AG10803 (cell line): ENCODE measurements around the gene KDM4F.
"Not testable (repeated sequence)": the region's sequence is repeated elsewhere in the genome, so short reads cannot be mapped to it uniquely, and the experiment has no call there.

Source experiments
- DNase-seq: peaks from one replicate; pipeline ENCODE4 v3.0.0; 2010; ENCODE audit warnings: low read depth
- H3K4me3 ChIP-seq: 2 replicates; pipeline ENCODE4 v1.5.1; 2011; ENCODE audit warnings: mild to moderate bottlenecking, low read length, control low read depth
- CTCF ChIP-seq: conservative IDR thresholded peaks from 2 replicates; pipeline ENCODE4 v1.5.1; 2011; ENCODE audit warnings: mild to moderate bottlenecking, low read length, control low read depth, inconsistent platforms

Gene KDM4F

GRCh38 chr11:95028357-95028756 is 20.9 kb upstream of the KDM4F start:
- DNase-seq: no peak
- no peak for TF ChIP-seq CTCF
- H3K4me3 ChIP-seq: no peak overlapping the region

GRCh38 chr11:95033051-95033450 is 16.2 kb upstream of the KDM4F start:
- no peak overlapping the region for H3K4me3 ChIP-seq
- TF ChIP-seq CTCF: no peak
- DNase-seq: no peak

DNA sequence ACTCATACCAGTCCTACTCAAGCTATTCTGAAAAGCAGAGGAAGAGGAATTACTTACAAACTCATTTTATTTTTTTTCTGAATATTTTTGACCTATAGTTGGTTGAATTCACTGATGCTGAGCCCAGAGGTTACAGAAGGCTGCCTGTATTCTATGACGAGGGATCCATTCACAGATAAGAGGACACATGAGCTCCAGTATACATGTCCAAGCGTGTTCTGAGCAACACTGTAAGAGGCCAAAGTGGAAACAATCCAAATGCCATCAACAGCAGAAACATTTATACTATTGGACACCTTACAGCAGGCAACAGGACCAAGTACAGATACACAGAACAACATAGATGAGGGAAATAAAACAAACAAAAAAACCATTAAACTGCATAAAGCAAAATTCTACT is 13.9 kb upstream of the KDM4F start:
- no peak overlapping the region for H3K4me3 ChIP-seq
- no peak for TF ChIP-seq CTCF
- DNase-seq: no peak

DNA sequence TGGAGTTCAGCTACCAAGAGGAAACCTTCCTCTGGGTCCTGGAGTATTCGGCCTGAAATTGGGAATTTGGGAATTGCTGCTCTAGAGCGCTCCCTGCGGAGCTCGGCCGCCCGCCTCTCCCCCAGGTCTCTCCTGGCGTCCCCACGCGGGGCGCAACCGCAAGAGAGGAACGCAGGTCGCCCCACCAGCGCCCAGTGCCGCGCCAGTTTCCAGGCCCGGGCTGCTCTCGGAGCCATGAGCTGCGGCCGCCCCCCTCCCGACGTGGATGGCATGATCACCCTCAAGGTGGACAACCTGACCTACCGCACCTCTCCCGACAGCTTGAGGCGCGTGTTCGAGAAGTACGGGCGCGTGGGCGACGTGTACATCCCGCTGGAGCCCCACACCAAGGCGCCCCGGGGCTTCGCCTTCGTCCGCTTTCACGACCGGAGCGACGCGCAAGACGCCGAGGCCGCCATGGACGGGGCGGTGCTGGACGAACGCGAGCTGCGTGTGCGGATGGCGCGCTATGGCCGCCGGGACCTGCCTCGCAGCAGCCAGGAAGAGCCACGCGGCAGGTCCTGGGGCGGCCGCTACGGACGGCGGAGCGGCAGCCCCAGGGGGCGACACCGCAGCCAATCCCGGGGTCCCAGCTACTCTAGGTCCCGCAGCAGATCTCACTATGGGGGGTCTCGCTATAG is 11.7 kb upstream of the KDM4F start:
- DNase-seq: not testable (repeated sequence)
- peak overlapping the region; percentile 33 for H3K4me3 ChIP-seq

DNA sequence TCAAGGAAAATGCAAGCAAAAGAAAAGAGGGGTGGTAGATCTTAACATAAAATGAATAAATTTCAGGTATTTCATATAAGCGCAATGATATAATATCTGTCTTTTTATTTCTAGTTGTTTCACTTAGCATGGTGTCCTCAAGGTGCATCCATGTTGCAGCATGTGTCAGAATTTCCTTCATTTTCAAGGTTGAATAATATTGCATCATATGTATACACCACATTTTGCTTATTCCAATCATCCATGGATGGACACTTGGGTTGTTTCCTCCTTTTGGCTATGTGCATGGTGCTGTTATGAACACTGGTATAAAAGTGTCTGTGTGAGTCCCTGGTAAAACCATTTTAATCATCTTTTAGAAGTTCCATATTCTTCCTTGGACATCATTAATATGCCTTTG is 7.0 kb upstream of the KDM4F start:
- TF ChIP-seq CTCF: no peak
- DNase-seq: no peak
- no peak overlapping the region for H3K4me3 ChIP-seq

DNA sequence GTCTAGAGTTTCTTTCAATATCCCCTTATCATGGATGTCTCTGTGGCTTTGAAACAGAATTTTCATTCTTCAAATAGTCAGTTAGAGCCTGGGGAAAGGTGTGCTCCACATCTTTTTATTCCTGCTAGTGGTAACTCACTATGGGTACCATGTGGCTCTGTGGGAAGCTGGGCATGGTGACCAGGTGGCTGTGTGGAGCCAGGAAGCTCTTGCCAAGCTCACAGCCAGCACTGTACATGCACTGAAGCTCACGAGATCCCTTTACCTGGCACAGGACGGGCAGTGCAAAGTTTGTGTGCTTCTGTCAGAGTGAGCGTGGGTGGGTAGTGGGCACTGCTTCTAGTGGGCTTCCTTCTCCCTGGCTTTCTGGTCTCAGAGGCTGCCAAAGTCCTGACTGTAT is 6.3 kb upstream of the KDM4F start:
- TF ChIP-seq CTCF: no peak
- H3K4me3 ChIP-seq: no peak overlapping the region
- no peak for DNase-seq

GRCh38 chr11:95044010-95044409 is 5.2 kb upstream of the KDM4F start:
- TF ChIP-seq CTCF: no peak
- no peak for DNase-seq
- H3K4me3 ChIP-seq: no peak overlapping the region

GRCh38 chr11:95045812-95046211 is 3.4 kb upstream of the KDM4F start:
- no peak overlapping the region for H3K4me3 ChIP-seq
- TF ChIP-seq CTCF: no peak
- no peak for DNase-seq
